GM19023 (cell line): ENCODE results near the gene C19orf85.
"Not testable (repeated sequence)": the region's sequence is repeated elsewhere in the genome, so short reads cannot be mapped to it uniquely, and the experiment has no call there.

Experiments
- ATAC-seq: cut with Tn5 transposase; IDR thresholded peaks from one replicate; pipeline ENCODE4 v1.9.1; 2021; ENCODE audit warnings: mild to moderate bottlenecking, moderate library complexity; ENCODE audit not compliant: unreplicated experiment

The C19orf85 gene

DNA sequence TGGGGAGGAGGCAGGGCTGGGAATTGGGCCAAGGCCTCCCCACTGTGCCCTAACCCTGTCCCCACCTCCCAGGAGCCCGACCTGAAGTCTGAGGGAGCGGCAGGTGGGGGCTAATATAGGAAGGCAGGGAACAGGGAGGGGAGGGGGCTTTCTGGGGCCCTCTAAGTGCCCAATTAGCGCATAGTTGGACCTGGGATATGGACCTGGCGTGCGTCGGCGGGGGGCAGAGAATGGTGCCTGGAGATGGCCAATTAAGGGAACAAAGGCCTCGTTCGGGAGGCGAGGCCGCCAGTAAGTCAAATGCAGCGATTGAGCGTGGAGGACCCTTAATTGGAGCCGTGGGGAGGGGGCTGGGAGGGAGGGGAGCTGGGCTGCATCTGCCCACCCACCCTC lies at the start of gene C19orf85:
TSS of gene C19orf85 (minus strand) at position 90 of the 393 bp plus-strand sequence. CDS start 197 bp downstream, outside the sequence.
- no peak for ATAC-seq

DNA sequence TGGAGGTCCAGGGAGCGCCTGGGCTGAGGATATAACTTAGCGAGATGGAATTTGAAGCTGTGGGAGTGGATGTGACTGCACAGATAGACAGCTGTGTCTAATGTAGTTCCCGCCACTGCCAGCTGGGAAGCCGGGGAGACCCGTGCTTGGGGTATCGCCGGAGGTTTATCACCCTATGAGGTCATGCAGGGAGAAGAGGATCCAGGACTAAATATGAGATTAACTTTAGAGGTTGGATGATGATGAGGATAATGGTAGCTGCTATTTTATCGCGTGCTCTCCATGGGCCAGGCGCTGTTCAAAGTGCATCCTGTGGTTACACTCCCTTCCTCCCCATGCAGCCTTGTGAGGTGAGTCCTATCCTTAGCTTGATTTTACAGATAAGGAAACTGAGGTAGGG lies 43.6 kb upstream of the C19orf85 start:
- ATAC-seq, result no peak

DNA sequence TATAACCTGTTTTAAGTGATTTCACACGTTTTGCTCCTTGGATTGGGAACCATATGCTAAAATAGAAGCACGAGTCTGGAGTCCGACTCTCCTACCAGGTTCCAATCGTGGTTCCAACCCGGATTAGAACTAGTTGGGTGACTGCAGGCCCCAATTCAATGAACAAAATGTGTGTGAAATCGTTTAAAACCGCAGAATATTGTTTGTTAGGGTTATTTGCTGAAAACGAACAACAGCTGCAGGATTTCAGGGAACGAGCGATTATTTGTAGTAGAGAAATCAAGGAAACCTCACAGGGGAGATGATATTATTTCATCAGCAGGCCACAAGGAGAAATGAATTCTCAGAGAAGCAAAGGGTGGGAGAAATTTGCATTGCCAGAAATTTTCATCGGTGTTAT lies 40.4 kb upstream of the C19orf85 start:
- ATAC-seq, result no peak

DNA sequence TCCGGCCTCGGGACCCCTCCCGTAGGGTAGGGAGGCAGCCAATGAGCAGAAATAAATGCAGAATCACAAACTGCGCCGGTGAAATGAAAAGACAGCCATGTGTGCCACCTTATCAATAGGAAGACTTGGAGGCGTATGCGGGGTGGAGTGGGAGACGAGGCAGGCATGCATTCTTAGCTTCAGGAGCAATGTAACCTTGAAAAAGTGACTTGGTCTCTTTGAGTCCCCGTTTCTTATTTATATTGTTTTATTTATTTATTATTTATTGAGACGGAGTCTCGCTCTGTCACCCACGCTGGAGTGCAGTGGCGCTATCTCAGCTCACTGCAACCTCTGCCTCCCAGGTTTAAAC lies 39.7 kb upstream of the C19orf85 start:
- ATAC-seq, result no peak

DNA sequence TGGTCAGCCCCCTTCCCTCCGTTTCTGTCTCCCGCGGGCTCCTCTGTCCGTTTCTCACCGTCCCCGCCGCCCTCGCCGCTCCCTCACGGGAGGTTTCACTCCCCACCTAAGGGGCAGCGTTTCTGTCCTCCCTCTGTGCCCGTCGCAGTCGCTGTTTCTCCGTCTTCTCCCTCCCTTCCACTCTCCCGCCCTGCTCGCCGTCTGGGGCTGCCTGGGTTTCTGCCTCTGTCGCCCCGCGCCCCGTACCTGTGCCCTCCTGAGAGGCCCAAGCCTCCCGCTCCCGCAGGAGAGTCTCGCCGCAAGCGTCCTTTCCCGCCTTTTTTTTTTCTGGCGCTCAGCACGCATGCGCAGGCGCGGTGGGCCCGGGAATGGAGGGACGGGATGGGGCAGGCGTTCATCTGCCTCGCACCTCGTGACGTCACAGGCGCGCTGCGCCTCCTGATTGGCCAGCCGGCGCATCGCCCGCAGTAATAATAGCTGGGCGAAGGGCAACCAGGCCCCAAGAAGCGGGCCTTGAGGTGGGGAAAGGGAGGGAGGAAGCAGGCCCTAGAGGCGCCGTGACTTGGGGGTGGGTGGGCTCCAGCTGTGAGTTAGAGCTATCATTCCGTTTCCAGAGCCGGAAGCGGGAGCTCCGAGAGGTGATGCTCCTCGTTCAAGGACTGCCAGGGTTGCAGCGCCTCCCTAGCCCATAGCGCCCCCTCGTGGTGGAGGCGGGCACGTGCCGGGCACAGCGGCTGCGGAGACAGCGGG lies 39.1 kb upstream of the C19orf85 start:
- ATAC-seq, result peak; percentile 96

DNA sequence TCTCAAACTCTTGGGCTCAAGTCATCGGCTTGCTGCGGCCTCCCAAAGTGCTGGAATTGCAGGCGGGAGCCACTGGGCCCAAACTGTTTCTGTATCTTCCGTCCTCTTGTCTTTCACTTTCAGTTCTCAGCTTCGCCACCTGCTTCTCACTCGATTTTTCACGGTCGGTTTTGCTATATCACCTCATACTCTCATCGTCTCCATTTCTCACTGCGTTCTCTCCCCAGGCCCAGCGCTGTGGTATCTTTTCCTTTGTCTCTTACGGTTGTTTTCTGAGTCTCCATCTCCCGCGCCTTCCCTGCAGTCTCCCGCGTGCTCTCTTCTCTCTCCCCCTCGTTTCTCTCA lies 38.6 kb upstream of the C19orf85 start:
- no peak for ATAC-seq

DNA sequence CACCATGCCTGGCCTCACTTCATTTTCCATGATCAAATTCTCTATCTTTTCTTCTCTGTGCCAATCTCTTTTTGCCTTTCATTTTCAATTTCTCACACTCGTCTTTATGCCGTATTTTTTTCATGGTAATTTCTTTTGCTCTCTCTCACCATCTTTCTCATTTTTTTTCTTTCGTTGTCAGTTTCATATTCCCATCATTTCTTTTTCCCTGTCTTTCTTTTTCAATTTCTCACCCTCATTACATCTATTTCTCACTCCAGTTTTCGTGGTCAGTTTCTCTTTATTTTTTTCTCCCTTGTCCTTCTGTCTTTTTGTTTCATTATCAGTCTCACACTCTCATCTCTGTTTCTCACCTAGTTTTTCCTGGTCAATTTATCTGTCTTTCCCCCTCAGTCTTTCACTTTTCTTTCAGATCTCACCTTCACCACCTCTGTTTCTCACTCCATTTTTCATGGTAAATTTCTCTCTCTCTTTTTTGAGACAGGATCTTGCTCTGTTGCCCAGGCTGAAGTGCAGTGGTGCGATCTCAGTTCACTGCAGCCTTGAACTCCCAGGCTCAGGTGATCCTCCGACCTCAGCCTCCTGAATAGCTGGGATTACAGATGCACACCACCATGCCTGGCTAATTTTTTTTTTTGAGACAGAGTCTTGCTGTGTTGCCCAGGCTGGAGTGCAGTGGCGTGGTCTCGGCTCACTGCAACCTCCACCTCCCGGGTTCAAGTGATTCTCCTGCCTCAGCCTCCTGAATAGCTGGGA lies 37.8 kb upstream of the C19orf85 start:
- no peak for ATAC-seq

DNA sequence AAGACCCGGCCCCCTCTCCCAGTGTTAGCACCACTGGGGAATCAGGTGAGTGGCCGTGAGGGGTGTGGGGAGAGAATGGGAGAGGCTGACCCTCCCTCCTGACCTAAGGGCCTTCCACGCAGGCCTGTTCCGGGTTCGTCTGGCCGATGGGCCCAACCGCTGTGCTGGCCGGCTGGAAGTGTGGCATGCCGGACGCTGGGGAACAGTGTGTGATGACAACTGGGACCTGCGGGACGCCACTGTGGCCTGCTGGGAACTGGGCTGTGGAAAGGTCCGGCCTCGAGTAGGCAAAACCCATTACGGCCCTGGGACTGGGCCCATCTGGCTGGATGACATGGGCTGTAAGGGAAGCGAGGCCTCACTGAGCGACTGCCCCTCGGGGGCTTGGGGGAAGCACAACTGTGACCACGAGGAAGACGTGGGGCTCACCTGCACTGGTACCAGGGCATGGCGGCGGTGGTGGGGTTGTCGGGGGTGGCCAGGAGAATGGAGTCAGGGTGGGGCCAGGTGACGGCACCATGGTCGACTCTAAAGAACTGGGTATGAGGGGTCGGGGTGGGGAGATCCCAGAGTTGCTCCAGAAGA lies 35.9 kb upstream of the C19orf85 start:
- no peak for ATAC-seq

DNA sequence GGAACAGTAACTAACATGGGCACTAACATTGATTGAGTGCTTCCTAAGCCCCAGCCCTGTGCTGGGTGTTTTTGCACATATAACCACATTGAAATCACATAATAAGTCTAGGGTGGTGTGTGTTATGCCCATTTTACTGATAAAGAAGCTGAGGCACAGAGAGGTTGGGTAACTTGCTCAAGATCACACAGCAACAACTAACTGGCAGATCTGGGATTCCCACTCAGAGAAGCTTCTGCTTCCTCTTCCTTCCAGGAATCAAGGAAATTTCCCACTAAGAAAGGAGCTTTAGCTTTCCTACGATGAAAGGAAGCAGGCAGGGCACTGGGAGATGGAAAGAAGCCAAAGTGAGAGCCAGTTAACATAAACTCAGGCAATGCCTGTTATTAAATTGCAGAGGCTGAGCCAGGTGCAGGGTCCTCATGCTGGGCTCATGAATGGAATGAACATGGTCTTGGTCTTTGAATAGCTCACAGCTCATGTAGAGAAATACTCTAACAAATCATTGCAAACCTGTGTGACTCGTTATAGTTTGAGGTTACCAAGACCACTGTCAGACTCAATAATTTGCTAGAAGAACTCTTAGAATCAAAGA lies 33.8 kb upstream of the C19orf85 start:
- no peak for ATAC-seq

DNA sequence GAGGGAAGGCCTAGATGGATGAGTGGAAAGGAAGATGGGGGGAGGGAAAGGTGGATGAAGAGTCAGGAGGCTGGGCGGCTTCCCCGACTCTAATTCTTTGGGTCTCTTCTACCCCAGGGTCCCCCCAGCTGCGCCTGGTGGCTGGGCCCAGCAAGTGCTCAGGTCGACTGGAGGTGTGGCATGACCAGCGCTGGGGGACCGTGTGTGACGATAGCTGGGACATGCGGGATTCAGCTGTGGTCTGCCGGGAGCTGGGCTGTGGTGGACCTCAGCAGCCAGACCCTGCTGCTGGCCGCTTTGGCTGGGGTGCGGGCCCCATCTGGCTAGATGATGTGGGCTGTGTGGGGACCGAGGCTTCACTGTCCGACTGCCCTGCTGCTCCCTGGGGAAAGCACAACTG lies 33.2 kb upstream of the C19orf85 start:
- no peak for ATAC-seq

DNA sequence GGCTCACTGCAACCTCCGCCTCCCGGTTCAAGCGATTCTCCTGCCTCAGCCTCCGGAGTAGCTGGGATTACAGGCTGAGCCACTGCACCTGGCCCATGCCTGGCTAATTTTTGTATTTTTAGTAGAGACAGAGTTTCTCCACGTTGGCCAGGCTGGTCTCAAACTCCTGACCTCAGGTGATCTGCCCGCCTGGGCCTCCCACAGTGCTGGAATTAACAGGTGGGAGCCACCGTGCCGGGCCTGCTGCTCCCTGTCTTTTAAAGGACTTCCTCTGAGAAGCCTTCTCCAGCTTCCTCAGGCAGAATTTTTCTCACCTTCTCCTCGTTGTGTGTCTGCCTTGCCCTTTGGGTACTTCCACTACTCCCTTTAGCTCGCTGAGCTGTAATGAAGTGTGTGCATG lies 32.3 kb upstream of the C19orf85 start:
- ATAC-seq, result not testable (repeated sequence)

DNA sequence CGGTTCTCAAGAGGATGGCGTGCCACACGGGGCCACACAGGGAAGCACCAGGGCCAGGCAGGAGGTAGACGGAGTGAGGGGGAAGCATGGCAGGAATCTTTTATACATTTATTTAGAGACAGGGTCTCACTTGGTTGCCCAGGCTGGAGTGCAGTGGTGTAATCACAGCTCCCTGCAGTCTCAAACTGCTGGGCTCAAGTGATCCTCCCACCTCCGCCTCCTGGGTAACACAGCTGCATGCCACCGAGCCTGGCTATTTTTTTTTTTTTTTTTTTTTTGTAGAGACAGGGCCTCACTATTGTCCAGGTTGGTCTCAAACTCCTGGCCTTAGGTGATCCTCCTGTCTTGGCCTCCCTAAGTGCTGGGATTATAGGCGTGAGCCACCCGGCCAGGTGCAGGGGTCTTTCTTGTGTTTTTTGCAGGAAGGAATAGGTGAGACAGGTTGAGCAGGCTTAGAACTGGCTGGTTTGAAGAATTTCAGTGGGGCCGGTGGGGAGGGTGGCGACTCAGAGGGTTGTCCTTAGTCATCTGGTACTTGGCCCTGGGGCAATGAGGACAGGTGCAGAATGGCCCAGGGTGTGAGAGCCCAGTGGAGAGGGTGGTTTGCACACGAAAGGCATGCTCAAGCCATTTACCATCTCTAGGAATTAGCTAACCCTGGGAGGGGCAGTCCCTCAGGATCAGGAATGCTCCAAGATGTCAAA lies 31.2 kb upstream of the C19orf85 start:
- no peak for ATAC-seq

DNA sequence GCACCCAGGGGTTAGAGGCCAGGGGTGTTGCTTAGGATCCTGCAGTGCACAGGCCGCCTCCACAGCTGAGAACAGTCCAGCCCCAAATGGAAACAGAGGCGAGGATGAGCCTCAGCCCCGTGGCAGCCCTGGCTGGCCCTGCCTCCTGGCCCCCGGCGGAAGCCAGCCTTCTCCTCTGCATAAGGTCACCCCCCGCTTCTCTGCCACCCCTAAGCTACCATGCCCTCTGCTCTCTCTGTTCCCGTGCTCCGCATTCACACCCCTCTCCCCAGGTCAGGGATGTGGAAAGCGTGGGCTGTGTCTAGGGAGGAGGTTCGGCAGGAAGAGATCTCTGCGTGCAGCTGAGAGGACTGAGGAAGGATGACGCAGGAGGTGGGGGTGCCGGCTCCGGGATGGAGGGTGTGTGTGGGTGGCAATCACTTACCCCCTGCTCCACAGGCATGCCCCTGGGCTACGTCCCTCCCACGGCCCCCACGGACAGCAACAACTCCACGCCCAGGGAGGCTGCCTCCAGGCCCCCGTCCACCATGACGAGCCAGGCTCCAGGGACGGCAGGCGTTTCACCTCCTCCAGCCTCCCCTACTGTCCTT lies 29.7 kb upstream of the C19orf85 start:
- no peak for ATAC-seq

DNA sequence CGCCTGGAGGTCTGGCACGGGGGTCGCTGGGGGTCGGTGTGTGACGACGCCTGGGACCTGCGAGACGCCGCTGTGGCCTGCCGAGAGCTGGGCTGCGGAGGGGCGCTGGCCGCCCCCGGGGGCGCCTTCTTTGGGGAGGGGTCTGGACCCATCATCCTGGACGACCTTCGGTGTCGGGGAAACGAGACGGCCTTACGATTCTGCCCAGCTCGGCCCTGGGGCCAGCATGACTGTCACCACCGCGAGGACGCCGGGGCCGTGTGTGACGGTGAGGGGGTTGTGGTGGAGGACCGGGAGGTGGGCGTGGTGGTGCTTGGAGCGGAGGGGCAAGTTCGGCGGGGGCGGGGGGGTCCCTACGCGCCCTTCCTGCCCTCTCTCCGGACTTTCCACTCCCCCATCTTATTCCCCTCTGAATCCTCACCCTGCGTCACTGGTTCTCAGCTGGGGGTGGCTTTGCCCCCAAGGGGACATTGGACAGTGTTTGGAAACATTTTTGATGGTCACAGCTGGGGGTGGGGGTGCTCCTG lies 29.2 kb upstream of the C19orf85 start:
- no peak for ATAC-seq

DNA sequence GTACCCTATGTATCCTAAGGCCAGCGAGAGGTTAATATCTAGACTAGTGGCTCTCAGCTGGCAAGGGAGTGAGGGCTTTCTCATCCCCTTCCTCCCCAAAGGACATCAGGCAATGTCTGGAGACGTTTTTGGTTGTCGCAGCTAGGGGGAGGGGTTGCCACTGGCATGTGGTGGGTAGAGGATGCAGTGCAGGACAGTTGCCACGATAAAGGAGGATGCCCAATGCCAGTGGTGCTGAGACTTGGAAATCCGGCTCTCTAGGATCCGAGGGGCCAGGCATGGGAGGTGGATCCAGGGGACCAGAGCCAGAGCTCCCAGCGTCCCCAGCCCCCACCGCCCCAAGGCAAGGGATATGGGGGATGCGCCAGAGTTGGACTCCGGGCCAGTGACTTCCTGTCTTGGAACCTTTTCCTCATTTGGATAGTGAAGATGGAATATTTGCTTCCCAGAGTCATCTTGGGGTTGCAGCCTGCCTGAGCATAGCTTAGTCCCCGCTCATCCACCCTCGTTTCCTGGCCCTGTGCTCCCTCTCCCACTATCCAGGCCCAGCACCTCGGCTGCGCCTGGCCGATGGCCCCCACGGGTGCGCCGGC lies 28.6 kb upstream of the C19orf85 start:
- ATAC-seq, result no peak

DNA sequence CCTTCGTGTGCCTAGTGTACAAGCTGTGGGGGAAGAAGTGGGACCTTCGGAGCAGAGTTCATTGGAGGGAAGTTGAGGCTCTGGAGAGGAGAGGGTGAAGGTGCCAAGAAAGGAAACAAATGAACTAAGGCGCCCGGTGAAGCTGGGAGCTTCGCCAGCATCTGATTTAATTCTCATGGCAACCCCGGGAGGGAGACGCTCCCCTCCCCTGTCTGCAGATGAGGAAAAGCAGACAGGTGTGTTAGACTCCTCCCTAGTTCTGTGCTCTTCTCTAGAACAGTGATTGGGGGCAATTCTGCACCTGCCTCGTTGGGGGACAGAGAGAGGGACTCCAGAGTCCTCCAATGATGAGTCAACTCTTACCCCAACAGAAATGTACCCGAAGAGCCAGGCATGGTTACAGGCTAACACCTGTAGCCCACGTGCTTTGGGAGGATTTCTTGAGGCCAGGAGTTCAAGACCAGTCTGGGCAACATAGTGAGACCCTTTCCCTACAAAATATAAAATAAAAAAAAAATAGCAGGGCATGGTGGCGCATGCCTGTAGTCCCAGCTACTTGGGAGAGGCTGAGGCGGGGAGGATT lies 27.9 kb upstream of the C19orf85 start:
- no peak for ATAC-seq

DNA sequence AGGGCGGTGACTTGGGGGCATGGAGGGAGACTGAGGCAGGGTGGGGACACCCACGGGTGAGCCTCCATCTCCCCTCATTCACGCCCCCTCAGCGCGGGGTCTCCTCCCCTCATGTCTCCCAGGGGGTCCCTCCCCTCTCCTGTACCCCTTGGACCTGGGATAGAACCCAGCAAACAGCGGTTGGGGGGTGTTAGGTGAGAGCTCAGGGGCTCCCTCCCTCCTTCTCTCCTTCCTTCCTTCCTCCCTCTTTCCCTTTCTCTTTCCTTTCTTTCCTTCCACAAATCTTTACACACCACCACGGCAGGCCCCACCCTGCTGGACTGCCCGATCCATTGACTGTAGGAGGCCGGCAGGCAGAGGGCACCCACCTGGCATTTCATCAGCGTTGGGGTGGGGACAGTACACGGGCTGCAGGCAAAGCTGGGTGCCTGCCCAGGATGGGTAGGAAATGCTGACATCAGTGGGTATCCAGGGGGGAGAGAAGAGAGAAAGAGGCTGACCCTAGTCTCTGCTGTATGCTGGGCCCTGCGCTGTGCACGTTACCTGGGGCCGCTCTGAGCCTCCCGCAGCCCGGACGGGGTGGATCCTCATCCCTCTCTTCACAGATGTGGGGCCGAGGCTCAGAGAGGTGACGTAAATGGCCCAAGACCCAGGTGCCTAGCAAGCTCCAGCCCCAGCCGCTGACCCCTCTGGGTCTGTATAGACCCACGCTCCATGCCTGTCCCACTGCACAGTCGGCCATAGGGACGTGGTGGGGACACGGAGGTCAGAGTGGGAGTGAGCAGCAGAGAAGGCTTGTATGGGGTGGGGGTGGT lies 27.2 kb upstream of the C19orf85 start:
- ATAC-seq, result no peak

DNA sequence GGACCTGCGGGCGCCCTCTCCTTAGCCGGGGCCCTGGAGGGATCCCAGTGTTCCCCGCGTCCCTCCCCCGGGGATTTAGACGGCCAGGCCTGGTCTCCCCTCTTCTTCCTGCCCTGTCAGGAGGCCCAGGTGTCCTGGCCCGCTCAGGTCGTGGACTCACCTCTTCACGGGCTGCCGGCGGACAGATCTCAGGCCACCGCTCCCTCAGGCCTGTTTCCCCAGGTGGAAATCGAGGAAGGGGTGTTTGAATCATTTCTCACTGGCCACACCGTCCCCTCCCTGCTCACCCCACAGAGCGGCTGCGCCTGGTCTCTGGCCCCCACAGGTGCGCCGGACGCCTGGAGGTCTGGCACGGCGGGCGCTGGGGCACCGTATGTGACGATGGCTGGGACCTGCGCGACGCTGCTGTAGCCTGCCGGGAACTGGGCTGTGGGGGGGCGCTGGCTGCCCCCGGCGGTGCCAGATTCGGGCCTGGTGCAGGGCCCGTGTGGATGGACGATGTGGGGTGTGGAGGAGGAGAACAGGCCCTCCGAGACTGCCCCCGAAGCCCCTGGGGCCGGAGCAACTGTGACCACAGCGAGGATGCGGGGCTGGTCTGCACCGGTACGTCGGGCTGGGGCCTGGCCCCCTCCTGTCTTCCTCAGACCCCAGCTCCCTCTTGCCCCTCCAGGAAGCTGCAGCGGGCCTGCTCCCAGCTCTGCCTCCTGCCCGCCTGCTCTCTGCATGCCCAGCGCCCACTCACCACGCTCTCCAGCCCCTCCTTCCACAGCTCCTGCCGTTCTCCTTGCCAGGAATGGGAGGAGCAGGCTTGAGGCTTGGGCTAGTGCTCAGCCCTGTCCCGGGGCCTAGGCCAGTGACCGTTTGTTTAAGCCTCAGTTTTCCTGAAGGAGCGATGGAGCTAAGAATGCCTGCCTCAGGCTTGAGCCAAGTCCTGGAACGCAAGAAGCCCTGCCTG lies 26.2 kb upstream of the C19orf85 start:
- ATAC-seq, result no peak
